NCI-H1048 (cell line): ENCODE results near the gene PCIF1.
"Not testable (repeated sequence)": the region's sequence is repeated elsewhere in the genome, so short reads cannot be mapped to it uniquely, and the experiment has no call there.

Source experiments
- DNase-seq: peaks from one replicate; lab custom pipeline; 2025; lab: John Stamatoyannopoulos, UW

Gene PCIF1

DNA sequence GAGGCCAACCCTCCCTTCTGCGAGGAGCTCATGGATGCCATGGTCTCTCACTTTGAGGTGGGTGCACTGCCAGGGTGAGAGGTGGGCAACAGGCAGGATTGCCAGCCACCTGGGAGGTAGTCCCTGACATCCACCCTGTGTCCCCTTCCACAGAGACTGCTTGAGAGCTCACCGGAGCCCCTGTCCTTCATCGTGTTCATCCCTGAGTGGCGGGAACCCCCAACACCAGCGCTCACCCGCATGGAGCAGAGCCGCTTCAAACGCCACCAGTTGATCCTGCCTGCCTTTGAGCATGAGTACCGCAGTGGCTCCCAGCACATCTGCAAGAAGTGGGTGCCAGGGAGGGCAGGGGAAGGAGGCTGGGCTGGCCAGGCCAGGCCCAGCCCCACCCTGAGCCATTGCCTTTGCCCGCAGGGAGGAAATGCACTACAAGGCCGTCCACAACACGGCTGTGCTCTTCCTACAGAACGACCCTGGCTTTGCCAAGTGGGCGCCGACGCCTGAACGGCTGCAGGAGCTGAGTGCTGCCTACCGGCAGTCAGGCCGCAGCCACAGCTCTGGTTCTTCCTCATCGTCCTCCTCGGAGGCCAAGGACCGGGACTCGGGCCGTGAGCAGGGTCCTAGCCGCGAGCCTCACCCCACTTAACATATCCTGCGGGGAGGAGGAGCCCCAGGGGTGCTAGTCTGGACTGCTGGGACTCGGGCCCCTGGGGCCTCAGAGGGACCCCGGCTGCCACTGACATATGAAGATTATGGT, 12.8 kb downstream of the PCIF1 start:
- no peak for DNase-seq

DNA sequence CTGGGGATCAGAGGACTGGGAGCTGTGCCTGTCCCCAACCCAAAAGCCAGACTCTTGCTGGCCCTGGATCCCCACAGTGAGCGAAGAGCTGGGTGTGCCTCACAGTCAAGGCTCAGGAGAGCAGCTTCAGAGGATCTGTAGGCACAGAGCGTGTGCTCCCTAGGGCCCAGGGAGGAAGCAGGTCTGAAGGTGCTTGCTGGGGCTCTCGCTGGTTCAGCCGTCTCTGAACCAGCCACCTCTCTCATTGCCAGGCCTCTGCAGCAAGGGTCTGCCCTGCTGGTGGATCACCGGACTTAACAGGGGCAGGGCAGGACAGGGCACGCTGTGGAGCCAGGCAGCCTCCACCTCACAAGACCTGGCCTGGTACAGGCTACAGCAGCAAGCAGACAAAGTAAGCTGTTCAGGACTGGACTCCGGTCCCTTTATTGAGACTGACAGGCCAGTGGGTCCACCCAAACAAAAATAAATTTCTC, 13.8 kb downstream of the PCIF1 start:
- no peak for DNase-seq

DNA sequence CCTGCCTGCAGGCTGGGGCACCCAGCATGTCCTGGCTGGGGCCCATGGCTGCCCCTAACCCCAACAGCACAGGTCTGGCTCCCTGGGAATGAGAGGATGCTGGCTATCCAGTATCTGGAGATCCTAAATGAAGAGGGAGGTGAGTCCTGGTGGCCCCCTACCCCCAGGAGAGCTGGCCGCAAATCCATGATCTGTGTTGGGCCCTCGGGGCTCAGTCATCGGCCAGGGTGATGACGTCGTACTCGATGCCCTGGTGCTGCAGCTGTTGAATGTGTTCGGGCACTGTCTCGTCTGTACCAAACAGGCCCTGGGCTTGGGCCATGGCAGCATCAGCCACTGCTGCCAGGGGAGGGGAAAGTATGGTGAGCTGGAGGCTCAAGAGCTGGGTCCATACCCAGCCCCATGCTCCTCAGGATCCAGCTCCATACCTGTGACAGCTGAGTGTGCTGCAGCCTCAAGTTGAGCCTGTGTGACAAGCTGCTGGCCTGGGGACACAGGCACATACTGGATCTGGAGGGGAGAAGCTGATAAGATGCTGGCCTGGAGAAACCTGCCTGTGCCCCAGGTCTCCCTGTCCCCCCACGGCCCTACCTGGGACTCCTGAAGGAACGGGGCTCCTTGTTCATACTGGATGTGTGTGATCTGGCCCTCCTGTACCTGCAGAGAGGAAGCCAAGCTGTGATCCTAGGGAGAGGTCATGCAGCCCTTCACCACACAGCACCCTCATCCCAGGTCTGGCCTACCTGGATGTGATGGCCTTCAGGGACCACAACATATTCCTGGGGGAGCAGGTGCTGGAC, 14.5 kb downstream of the PCIF1 start:
- no peak for DNase-seq

DNA sequence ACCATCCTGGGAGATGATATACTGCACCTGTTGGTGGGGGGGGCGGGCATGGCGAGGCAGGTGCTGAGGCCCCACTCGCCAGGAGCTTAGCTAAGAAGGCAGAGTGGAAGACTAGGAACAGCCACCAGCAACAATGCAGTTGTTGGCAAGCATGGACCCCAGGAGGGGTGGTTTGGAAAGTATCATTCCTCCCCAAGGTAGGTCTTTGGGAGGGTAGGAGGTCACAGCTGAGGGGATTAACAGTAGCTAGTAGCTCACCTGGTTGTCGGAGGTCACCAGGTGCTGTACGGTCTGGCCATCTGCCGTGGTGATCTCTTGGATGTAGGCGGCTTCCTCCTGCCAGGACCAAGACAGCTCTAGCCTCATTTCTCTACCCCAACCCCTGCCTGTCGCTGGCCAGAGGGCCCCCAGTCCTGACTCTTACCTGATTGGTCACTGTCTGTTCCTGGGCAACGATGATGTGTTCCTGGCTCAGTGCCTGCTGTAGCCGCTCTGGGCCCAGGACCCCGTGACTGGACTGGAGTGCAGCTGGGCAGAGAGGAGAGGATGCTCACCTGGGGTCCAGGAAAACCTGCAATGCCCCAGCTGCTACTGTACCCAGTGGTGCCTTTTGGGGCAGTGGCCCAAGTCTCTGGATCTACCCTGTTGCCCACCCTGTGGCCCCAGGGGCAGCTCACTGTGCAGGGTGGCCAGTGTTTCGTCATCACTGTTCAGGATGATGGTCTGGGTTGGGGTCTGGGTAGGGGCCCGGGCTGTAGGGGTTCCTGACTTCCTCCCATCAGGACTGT, 15.3 kb downstream of the PCIF1 start:
- DNase-seq, result no peak

DNA sequence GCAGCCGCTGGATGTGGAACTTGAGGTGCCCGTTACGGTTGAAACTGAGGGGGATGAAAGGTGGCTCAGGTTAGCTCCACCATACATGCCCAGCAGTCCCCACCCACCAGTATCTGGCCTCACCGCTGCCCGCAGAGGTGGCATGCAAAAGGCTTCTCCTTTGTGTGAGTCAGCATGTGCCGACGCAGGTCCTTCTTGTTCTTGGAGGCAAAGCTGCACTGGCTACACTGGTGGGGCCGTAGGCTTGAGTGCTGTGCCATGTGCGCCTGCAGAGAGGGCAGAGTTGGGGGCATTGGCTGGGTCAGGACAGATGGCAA, 15.8 kb downstream of the PCIF1 start:
- no peak for DNase-seq

DNA sequence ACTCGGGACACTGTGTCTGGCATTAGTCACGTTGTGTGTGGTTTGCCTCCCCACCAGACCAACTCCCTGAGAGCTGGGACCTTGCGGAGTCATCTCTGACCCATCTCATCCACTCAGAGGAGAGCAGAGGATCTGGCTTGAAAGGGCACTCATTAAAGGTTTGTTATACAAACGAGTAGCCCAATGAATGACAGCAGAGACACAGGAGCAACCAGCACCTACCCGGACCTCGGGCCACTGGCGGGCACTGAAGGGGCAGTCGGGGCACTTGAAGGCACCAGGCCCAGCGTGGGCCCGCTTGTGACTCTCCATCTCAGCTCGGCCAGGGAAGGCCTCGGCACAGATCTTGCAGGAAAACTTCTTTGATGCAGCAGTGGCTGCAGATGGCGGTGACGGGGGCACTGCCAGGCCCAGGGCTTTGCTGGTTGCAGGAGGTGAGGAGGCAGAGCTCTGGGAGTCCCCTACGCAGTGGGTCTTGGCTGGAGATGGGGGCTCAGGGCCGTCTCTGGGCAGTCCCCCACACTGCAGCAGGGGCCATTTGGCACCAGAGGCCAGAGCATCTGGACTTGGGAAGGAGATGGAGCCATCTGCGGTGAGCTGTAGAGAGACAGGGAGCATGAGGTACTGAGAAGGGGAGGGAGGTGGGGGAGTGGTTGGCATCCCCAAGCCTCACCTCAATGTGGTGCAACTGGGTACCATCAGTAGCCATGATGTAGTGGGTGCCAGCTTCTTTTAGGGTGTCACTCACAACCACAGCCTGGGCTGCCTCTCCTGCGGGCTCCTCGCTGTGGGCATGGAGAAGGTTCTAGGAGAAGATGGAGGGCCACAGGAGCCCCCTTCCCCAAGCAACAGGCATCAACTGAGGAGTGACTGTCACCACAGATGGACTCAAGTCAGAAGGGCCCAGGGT, 17.7 kb downstream of the PCIF1 start:
- no peak for DNase-seq

DNA sequence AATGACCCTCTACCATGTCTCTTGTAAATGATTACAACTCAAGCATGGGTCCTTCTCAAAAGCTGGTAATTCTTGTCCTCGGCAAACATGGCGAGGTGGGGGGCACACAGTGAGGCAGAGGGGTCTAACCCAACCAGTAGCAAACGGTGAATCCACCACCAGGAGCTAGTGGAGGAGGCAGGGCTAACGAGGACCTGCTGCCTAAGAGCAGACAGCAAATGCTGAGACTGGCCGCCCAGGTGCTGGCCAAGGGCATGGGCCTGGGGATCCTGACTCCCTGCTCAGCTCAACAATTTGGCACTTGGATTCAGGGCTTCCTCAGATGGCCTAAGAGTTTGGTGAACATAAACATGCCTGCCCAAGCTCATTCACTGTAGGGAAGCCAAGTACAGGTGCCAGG, 18.4 kb downstream of the PCIF1 start:
- no peak for DNase-seq

DNA sequence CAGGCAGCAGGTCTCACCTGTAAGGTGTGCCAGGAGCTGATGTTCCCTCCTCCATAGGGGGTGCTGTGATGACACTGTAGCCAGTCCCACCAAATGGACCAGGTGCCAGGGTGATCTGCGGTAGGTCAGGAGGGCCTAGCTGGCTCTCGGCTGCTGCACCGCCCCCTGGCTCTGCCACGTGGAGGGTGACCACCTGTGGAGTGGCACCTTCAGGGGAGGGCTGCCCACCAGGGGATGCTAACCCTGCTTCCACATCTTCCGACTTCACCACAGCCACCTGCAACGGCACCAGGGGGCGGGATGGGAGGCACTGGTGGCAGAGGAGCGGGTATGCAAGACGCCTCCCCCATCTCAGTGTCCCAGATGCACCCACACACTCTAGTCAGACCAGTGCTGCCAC, 19.2 kb downstream of the PCIF1 start:
- no peak for DNase-seq

DNA sequence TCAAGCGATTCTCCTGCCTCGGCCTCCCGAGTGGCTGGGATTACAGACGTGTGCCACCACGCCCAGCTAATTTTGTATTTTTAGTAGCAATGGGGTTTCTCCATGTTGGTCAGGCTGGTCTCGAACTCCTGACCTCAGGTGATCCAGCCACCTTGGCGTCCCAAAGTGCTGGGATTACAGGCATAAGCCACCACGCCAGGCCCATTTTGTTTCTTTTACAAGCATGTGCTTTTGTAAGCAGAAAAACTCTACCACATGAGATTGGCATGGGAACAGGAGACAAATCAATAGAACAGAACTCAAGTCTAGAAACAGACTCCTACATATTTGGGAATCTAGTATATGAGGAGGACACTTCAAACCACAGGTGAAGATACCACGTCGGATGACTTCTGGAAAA, 21.8 kb downstream of the PCIF1 start:
- DNase-seq, result not testable (repeated sequence)

DNA sequence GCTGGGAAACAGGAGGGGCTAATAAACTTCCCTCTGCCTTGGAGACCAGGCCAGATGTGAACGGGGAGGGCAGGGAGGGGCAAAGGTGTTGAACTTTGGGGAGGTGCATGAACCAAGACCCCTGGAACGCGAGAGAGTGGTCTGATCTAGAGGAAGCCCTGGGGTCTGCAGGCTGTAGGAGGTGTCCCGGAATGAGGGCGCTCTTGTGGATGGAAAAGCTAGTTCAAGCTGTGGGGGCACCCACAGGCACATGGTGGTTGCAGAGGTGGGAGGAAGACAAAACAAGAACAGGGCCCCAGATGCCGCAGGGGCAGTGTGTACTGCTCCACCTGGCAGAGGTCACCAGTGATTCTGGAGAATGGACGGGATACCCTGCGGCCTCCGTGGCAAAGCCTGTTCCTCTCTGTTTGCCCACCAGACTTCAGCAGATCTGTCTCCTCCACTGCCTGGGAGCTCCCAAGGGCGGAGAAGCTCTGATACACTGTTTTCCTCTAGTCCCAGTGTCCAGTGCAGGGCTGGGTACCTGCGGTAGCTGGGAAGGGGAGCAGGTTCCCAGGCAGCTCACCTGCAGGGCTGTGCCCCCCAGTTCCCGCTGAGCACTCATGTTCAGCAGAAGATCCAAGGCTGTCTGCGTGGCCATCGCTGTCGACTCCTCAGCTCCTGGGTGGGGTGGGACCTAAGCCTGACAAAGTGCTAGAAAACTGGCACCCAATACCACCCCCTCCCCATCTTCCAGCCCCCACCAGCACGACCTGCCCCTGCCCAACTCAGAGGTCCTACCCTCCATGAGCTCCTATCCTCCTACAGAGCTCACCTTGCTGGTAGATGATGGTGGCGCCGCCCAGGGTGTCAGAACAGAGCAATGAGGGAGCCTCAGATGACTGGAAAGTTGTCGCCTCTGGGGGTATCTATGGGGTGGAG, 22.8 kb downstream of the PCIF1 start:
- DNase-seq, result no peak

DNA sequence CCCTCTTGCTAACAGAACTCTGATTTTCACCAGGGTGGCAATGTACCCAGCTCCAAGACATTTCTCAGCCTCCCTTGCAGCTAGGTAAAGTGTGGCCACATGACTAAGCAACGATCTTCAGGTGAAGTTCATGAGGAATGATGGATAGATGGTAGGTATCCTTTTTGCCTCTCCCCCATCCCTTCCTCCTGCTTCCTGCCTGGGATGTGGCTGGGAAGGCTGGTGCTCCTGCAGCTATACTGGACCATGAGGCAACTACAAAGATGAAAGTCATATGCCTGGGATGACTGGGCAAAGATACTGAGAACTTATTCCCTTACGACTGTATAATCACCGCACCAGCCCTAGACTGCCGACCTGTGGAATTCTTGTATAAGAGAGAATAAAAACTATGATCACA, 24.1 kb downstream of the PCIF1 start:
- DNase-seq, result no peak

DNA sequence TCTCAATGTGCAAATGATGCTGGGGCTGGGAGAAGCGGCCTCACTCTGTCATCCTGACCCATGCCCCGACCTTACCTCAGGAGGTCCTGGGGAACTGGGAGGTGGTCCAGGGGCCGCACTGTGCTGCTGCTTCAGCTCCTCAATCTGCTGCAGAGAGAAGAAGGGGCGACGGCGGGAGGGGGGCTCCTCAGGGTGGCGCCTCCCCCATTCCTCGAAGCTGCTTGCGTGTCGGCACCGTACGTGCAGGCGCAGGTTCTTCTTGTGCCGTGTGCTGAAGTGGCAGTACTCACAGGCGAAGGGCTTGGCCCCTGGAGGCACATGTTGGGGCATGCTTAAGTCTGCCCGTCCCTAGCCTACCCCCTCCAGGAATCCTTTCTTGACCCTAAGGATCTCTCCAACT, 24.6 kb downstream of the PCIF1 start:
- no peak for DNase-seq

DNA sequence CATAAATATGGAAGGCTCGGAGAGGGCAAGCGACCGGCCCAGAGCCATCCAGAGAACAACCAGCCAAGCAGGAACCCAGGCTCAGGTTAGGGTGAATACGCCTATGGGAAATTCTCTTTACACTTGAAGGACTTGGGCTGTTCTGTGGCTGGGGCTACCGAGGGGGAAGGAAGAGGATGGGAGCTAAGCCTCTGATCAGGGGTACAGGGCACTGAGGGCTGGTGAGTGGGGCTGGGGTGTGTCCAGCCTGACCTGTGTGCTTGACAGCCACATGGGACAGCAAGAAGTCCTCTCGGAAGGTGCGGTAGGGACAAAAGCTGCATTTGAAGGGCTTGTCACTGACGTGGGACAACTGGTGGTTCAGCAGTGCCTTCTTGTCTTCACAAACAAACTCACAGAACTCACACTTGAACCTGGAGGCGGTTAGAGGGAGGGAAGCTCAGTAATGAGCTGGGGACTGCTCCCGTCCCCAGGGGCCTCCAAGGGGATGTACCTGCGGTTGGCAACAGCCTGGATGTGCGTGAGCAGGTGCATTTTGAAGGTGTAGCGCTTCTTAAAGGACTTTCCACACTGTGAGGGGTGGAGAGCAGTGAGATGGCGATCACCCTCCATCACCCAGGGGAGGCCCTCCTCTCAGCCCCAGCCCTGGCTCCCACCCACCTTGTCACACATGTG, 25.6 kb downstream of the PCIF1 start:
- DNase-seq, result no peak

DNA sequence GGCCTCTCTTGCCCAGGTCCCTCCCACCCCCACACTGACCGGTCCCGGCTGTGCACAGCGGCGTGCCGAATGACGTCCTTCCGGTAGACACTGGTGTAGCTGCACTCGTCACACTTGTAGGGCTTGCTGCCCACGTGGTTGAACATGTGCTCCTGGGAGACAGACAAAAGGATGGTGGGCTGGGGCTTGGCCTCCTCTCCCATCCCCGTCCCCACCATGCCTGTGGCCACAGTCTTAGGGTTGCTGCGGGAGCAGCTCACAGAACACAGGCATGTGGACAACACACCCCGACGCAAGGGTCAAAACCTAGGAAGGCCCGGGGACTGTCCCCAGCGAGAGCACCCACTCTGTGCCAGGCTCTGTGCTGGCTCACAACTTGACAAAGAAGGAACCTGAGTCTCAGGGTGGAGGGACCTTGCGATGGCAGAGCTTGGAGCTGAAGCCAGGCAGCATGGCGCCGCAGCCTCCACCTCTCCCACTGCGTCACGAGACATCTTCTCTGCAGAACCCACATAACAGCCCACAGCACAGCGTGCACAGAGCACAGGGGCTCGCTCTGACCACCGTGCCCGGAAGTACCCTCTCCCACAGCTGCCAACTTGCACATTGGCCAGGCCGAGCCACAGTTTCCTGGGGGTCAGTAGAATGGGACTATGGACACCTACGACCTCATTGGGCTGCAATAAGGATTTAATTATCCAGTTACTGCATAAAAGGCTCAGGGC, 27.7 kb downstream of the PCIF1 start:
- DNase-seq, result no peak

DNA sequence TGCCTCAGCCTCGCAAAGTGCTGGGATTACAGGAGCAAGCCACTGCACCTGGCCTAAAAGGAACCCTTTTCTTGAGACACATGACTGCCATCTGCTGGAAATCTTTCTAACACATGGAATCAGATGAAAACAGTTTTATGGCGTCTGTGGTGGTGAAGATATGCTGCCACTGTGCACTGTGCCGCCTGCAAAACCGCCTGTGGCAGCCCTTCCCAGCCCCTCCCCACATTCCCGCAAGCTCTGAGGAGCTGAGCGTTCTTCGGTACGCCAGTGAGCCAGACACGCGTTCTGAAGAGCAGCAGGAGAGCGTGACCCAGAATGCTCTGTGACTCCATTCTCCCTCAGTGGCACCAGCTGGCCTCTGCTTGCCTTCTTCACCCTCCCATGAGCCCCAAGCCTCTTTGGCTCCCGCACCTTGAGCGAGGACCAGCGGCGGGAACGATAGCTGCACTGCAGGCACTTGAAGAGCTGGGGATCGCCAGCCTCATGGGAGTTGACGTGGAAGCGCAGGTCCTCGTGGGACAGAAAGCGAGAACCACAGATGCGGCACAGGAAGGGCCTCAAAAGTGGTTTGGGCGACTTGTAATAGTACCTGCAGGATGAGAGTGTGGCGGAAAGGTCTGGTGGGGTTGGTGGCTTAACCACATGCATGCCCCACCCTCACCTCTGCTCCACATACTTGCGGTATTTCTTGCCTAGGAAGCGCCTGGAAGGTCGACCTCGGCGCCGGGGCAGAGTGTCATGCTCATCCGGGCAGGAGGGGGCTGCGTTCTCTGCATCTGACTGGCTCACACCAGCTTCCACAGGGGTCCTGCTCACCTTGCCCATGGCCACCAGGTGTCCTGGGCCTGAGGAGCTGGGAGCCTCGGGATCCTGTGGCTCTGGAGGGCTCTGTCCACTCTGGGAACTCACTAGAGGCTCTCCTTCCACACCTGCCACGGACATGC, 28.8 kb downstream of the PCIF1 start:
- DNase-seq, result no peak

DNA sequence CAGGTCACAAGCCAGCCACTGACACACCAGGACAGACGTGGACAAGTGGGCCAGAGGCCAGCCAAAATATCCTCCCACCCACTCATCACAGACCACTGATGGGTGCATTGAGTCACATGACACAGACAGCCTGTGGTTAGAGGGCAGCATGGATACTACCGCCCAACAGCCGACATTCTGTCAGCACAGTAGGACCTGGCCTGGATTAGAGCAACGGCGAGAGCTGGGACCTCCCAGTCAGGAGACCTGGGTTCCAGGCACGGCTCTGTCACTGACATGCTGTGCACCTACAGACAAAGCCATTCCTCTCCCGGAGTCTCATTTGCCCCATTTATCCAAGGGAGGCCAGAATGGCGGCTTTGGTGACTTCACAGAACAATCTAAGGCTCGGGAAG, 29.5 kb downstream of the PCIF1 start:
- DNase-seq, result no peak

DNA sequence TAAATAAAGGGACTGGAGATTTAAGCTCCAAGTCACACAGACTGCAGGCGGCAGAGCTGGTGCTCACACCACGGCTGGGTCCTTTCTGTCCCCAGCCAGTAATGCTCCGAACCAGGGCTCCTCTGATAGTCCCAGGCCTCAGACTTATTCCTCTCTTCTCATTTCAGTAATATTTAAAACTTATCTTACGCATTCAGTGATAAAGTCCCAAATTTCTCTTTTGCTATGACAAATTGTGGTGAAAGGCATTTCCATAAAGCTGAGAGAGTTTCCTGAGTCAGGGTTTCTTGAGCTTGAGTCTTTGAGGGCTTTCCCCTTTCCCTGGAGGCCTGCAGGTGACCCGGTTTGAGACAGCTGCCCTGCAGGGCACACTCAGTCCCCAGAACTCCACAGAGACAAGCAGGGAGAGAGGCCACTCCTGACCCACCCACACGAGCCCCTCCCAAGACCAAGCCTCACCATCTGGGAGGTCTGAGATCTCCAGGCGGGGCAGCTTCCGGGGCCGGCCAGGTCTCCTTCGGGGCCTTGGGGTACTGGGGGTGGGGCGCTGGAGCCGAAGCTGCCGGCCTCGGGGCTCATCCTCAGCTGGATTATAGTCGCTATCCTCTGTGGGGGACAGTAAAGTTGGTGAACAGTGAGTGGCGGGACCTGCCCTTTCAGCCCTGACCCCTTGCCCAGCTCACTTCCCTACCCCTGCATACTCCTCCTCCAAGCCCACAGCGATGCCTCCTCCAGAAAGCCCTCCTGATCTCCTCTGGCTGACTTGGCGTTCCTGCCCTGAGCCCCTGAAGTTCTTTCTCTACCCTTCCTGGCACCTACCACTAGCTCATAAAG, 30.9 kb downstream of the PCIF1 start:
- no peak for DNase-seq
